Duodenal mucosa (tissue), 2 donors: ENCODE measurements around the gene HS6ST3.
"Not testable (repeated sequence)": the region's sequence is repeated elsewhere in the genome, so short reads cannot be mapped to it uniquely, and the experiment has no call there.

Experiments
- H3K27ac ChIP-seq: one replicate; pipeline ENCODE4 v1.7.0; 2013; ENCODE audit warnings: low read depth, low read length
- H3K27me3 ChIP-seq, 2 donors: one replicate each; pipeline ENCODE4 v1.7.0; 2013; ENCODE audit warnings: low read length in 2 of 2, control low read depth in 1 of 2; ENCODE audit not compliant: insufficient read depth in 2 of 2, control insufficient read depth in 1 of 2
- H3K36me3 ChIP-seq, 2 donors: one replicate each; pipeline ENCODE4 v1.7.0; 2013; ENCODE audit warnings: low read length in 2 of 2, control low read depth in 1 of 2; ENCODE audit not compliant: insufficient read depth in 2 of 2, control insufficient read depth in 1 of 2
- H3K4me1 ChIP-seq, 2 donors: one replicate each; pipeline ENCODE4 v1.7.0; 2013; ENCODE audit warnings: low read length in 2 of 2, control low read depth in 1 of 2; ENCODE audit not compliant: insufficient read depth in 2 of 2, control insufficient read depth in 1 of 2
- H3K4me3 ChIP-seq, 2 donors: one replicate each; pipeline ENCODE4 v1.7.0; 2013; ENCODE audit warnings: low read length in 2 of 2, low read depth in 1 of 2
- H3K9ac ChIP-seq, 2 donors: one replicate each; pipeline ENCODE4 v1.7.0; 2013; ENCODE audit warnings: low read length in 2 of 2, low read depth in 1 of 2
- H3K9me3 ChIP-seq, 2 donors: one replicate each; pipeline ENCODE4 v1.7.0; 2013; ENCODE audit warnings: low read length in 2 of 2, control low read depth in 1 of 2; ENCODE audit not compliant: control insufficient read depth in 1 of 2

Gene HS6ST3

DNA sequence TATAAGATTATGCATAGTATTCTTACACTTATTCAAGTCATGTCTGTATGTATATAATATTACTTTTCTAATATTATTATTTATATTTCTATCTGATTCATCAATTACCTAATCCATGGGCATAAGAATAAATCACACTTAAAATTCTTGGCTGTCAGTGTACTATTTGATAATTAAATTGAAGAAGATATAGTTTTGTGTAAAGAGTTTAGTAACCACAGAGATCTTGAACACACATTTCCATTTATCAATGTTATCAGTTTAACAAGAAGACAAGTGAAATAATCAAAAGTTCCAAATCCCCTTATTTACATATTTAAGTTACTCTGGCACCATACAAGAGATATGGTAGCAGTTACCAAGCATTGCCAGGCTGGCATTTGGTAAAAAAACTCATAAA, 659.9 kb downstream of the HS6ST3 start:
- Histone ChIP-seq H3K9ac (no peak overlapping the region), H3K4me1 (no peaks in the 10 kb centered on the region), H3K27ac (no peak overlapping the region)

DNA sequence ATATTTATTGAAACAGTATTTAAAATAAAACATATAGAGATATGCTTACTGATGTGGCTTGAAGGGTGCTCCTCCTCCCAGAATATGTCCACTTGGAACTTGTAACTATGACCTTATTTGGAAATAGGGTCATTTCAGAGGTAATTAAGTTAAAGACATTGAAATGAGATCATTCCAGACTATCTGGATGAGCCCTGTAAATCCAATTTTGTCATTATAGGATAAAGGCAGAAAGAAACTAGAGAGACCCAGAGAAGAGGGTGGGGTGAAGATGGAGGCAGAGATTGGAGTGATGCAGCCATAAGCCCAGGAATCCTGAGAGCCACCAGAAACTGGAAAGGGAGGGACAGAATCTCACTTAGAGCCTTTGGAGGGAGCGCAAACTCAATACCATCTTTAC, 661.2 kb downstream of the HS6ST3 start:
- Histone ChIP-seq H3K4me3 (no peak overlapping the region), H3K27me3 (no peaks in the 10 kb centered on the region)

More for the DNA sequence above, 659.9 kb downstream of the HS6ST3 start:
- Histone ChIP-seq H3K9me3 (no peaks in the 10 kb centered on the region), H3K27me3 (no peaks in the 10 kb centered on the region), H3K36me3 (no peaks in the 10 kb centered on the region), H3K4me3 (no peak overlapping the region)

GRCh38 chr13:96762876-96763275, 673.0 kb downstream of the HS6ST3 start:
- Histone ChIP-seq H3K4me3 (no peak overlapping the region), H3K27me3 (no peaks in the 10 kb centered on the region), H3K36me3 (no peaks in the 10 kb centered on the region), H3K27ac (no peak overlapping the region), H3K9me3 (no peaks in the 10 kb centered on the region), H3K9ac (no peak overlapping the region), H3K4me1 (no peaks in the 10 kb centered on the region)

More for the DNA sequence above, 661.2 kb downstream of the HS6ST3 start:
- no peaks in the 10 kb centered on the region for H3K9me3 ChIP-seq
- no peaks in the 10 kb centered on the region for H3K4me1 ChIP-seq
- no peak overlapping the region for H3K27ac ChIP-seq
- H3K9ac ChIP-seq: no peak overlapping the region
- no peaks in the 10 kb centered on the region for H3K36me3 ChIP-seq

- Histone ChIP-seq H3K4me3 (no peak overlapping the region), H3K36me3 (no peaks in the 10 kb centered on the region), H3K9ac (no peak overlapping the region), H3K4me1 (no peaks in the 10 kb centered on the region), H3K9me3 (no peaks in the 10 kb centered on the region), H3K27ac (no peak overlapping the region), H3K27me3 (no peaks in the 10 kb centered on the region)
Observed at GRCh38 chr13:96766306-96766705, 676.4 kb downstream of the HS6ST3 start.

DNA sequence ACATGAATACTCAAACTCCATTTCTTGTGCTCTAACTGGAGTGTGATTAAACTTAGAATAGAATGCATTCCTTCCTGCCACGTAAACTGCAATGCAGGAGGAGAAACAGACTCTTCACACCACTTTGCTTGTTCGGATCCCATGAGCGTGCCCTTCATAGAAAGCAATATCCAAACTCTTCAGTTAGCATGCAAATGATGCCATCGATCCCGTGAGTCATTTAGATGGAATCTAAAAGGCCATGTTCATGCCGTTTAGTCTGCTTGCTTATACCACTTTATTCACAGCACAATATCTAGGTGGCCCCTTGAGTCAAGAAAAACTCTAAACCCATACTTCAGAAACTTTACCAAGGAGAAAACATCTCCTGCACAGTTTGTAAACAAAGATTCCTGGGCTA, 678.6 kb downstream of the HS6ST3 start:
- Histone ChIP-seq H3K9me3 (no peaks in the 10 kb centered on the region), H3K27ac (no peak overlapping the region), H3K9ac (no peak overlapping the region), H3K27me3 (no peaks in the 10 kb centered on the region), H3K36me3 (no peaks in the 10 kb centered on the region), H3K4me1 (no peaks in the 10 kb centered on the region), H3K4me3 (no peak overlapping the region)

DNA sequence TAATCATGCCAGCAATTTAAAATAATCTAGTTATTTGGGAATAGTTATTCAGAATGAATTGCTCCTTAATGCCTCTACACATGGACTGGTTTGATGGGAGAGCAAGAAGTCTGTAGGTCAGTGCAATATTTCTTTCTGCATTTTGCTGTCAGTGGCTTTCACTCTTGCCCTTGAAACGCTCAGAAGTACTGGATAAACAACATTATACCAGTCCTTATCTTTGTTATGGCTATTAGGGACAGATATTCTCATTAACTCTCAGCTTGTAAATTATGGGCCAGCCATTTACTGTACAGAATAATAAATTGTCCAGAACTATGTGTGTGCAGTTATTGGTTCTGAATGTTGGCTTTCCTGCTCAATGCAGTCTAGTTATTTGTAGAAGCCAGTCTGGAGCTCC, 680.0 kb downstream of the HS6ST3 start:
- Histone ChIP-seq H3K4me1 (no peaks in the 10 kb centered on the region), H3K9ac (no peak overlapping the region), H3K36me3 (no peaks in the 10 kb centered on the region), H3K27ac (no peak overlapping the region), H3K27me3 (no peaks in the 10 kb centered on the region), H3K9me3 (no peaks in the 10 kb centered on the region), H3K4me3 (no peak overlapping the region)

- H3K27me3 ChIP-seq: no peaks in the 10 kb centered on the region
- no peak overlapping the region for H3K27ac ChIP-seq
- H3K36me3 ChIP-seq: no peaks in the 10 kb centered on the region
- no peak overlapping the region for H3K9ac ChIP-seq
- H3K9me3 ChIP-seq: no peaks in the 10 kb centered on the region
- H3K4me1 ChIP-seq: no peaks in the 10 kb centered on the region
- no peak overlapping the region for H3K4me3 ChIP-seq
Observed at GRCh38 chr13:96771486-96772367, 681.8 kb downstream of the HS6ST3 start.

DNA sequence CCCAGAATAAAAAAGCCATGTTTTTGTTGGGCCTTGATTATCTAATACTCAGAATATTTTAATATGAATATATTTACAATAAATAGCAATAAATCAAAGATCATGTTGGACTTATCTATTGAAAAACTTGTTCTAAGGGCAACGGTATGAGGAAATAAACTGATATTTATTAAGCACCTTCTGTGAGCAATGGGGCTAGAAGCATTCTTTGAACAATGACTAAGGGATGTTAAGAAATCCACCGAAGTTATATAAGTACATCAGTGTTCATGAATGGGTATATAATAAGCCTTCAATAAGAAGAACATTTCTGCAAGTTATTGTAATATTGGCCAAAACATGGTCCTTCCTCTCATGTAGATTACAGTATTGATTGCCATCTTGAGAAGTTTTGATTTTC, 682.5 kb downstream of the HS6ST3 start:
- Histone ChIP-seq H3K27me3 (no peaks in the 10 kb centered on the region), H3K9ac (no peak overlapping the region), H3K27ac (no peak overlapping the region), H3K4me3 (no peak overlapping the region), H3K4me1 (no peaks in the 10 kb centered on the region), H3K9me3 (no peaks in the 10 kb centered on the region), H3K36me3 (no peaks in the 10 kb centered on the region)

DNA sequence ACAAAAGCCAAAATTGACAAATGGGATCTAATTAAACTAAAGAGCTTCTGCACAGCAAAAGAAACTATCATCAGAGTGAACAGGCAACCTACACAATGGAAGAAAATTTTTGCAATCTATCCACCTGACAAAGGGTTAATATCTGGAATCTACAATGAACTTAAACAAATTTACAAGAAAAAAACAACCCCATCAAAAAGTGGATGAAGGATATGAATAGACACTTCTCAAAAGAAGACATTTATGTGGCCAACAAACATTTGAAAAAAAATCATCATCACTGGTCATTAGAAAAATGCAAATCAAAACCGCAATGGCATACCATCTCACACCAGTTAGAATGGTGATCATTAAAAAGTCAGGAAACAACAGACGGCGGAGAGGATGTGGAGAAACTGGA, 688.4 kb downstream of the HS6ST3 start:
- H3K4me1 ChIP-seq, H3K4me3 ChIP-seq, H3K27me3 ChIP-seq, H3K27ac ChIP-seq, H3K36me3 ChIP-seq, H3K9me3 ChIP-seq, H3K9ac ChIP-seq: not testable (repeated sequence)

GRCh38 chr13:96779691-96780090, 689.8 kb downstream of the HS6ST3 start:
- H3K27me3 ChIP-seq: no peaks in the 10 kb centered on the region
- no peaks in the 10 kb centered on the region for H3K9me3 ChIP-seq
- no peak overlapping the region for H3K9ac ChIP-seq
- no peak overlapping the region for H3K27ac ChIP-seq
- H3K36me3 ChIP-seq: no peaks in the 10 kb centered on the region
- no peaks in the 10 kb centered on the region for H3K4me1 ChIP-seq
- no peak overlapping the region for H3K4me3 ChIP-seq
